HFFc6 (cell line): Measurements from ENCODE around the gene KCNV2. TPM values are rescaled to one million over a fixed set of nuclear protein-coding genes. Genes with fewer than 3 reads are reported as not detected.
"Not testable (repeated sequence)": the region's sequence is repeated elsewhere in the genome, so short reads cannot be mapped to it uniquely, and the experiment has no call there.

Experiments used
- DNase-seq: peaks from one replicate; pipeline ENCODE4 v3.0.0-alpha.2; 2018
- H3K27ac Mint-ChIP-seq: 2 replicates; pipeline ENCODE4 v1.8.0; 2020; ENCODE audit warnings: mild to moderate bottlenecking, mixed read lengths
- H3K27me3 Mint-ChIP-seq: 2 replicates; pipeline ENCODE4 v1.8.0; 2021; ENCODE audit warnings: mild to moderate bottlenecking, moderate library complexity, mixed read lengths; ENCODE audit not compliant: insufficient read depth
- H3K36me3 Mint-ChIP-seq: 2 replicates; pipeline ENCODE4 v1.8.0; 2021; ENCODE audit warnings: low read depth, mixed read lengths
- H3K4me1 Mint-ChIP-seq: 2 replicates; pipeline ENCODE4 v1.8.0; 2020; ENCODE audit warnings: low read depth, mixed read lengths
- H3K4me3 Mint-ChIP-seq: 2 replicates; pipeline ENCODE4 v1.8.0; 2020; ENCODE audit warnings: mild to moderate bottlenecking, moderate library complexity, mixed read lengths
- H3K9me3 Mint-ChIP-seq: 2 replicates; pipeline ENCODE4 v1.8.0; 2020; ENCODE audit warnings: mild to moderate bottlenecking, mixed read lengths
- CTCF ChIP-seq: fragments of 200-600 bp; sonication (generic); IDR thresholded peaks from 2 replicates; pipeline ENCODE4 v1.5.0; 2021; ENCODE audit warnings: antibody characterized with exemption, mild to moderate bottlenecking
- total RNA-seq, 6 experiments: library from RNA; stranded (reverse); fragmentation: NEBNext Ultra II Directional; extraction: Animal tissue kit (Norgen Biotek cat#: 25700); gene quantifications; 2 replicates in 1 of 6; 3 replicates in 5 of 6; pipeline ENCODE4 v1.2.3, GENCODE V29; 2021

The KCNV2 gene
- total RNA-seq, 6 experiments from 2014 or later, result not detected

- H3K9me3 Mint-ChIP-seq, result no peaks in the 10 kb centered on the region
- no peak for TF ChIP-seq CTCF
- H3K4me3 Mint-ChIP-seq, result no peak overlapping the region
- H3K27ac Mint-ChIP-seq, result no peak overlapping the region
- no peaks in the 10 kb centered on the region for H3K27me3 Mint-ChIP-seq
- no peaks in the 10 kb centered on the region for H3K36me3 Mint-ChIP-seq
- no peaks in the 10 kb centered on the region for H3K4me1 Mint-ChIP-seq
- no peak for DNase-seq
Observed at GRCh38 chr9:2700909-2701550, 16.3 kb upstream of the KCNV2 start.

- no peak overlapping the region for H3K27ac Mint-ChIP-seq
- no peaks in the 10 kb centered on the region for H3K4me1 Mint-ChIP-seq
- no peak overlapping the region for H3K4me3 Mint-ChIP-seq
- TF ChIP-seq CTCF, result no peak
- H3K9me3 Mint-ChIP-seq, result no peaks in the 10 kb centered on the region
- H3K36me3 Mint-ChIP-seq, result peaks cover 9% of the 10 kb centered on the region
- no peak for DNase-seq
- H3K27me3 Mint-ChIP-seq, result peaks cover 2% of the 10 kb centered on the region; the same call in 1 of the 2 replicates
Observed at GRCh38 chr9:2704504-2704903, 12.8 kb upstream of the KCNV2 start.

- not testable (repeated sequence) for H3K36me3 Mint-ChIP-seq, H3K27ac Mint-ChIP-seq, DNase-seq, H3K4me3 Mint-ChIP-seq, H3K4me1 Mint-ChIP-seq, H3K9me3 Mint-ChIP-seq, H3K27me3 Mint-ChIP-seq
Observed at GRCh38 chr9:2707256-2707655, 10.1 kb upstream of the KCNV2 start.

- Mint-ChIP-seq H3K27ac (no peak overlapping the region), H3K9me3 (no peaks in the 10 kb centered on the region), H3K4me3 (no peak overlapping the region), H3K4me1 (0 out of 2 replicates have a peak, but pooled peaks cover 5% of the 10 kb centered on the region), H3K27me3 (peaks cover 2% of the 10 kb centered on the region; the same call in 1 of the 2 replicates), H3K36me3 (peaks cover 14% of the 10 kb centered on the region)
- no peak for DNase-seq
- TF ChIP-seq CTCF, result no peak
Observed at GRCh38 chr9:2709645-2710101, 7.6 kb upstream of the KCNV2 start.

GRCh38 chr9:2711716-2712115, 5.6 kb upstream of the KCNV2 start:
- Mint-ChIP-seq H3K27ac (no peak overlapping the region), H3K4me3 (no peak overlapping the region)
- no peak for DNase-seq

More at GRCh38 chr9:2711716-2712115, 5.6 kb upstream of the KCNV2 start:
- no peaks in the 10 kb centered on the region for H3K9me3 Mint-ChIP-seq
- TF ChIP-seq CTCF, result no peak
- H3K36me3 Mint-ChIP-seq, result peaks cover 13% of the 10 kb centered on the region
- 0 out of 2 replicates have a peak, but pooled peaks cover 5% of the 10 kb centered on the region for H3K4me1 Mint-ChIP-seq
- peaks cover 2% of the 10 kb centered on the region; the same call in 1 of the 2 replicates for H3K27me3 Mint-ChIP-seq
